NCI-H226 (cell line): ENCODE results near the gene RLBP1.

Source experiments
- DNase-seq: peaks from one replicate; pipeline ENCODE4 v3.0.0-alpha.2; 2015

RLBP1 gene

GRCh38 chr15:89177633-89178306 is 43.6 kb downstream of the RLBP1 start:
- DNase-seq: peak; percentile 37

DNA sequence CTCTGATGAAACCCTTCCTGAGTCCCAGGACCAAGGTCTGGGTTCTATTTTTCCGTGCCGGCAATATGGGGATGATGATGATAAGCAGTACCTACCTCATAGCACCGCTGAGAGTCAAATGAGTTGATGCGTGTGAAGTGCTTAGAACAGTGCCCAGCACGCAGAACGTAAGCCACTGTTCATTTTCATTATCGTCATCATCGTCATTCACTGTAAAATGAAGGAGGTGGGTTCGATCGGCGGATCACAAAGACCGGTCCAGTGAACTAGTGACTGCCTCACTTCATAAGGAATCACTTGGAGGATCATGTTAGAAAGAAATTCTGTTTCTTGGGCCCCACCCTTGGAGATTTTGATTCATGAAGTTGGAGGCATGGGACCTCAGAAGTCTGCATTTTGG is 44.3 kb downstream of the RLBP1 start:
- DNase-seq: no peak

- no peak for DNase-seq
These were observed 45.7 kb downstream of the RLBP1 start for GRCh38 chr15:89175617-89176191.

GRCh38 chr15:89174476-89174875 is 46.9 kb downstream of the RLBP1 start:
- DNase-seq: no peak

- no peak for DNase-seq
These were observed 48.5 kb downstream of the RLBP1 start for GRCh38 chr15:89172921-89173320.

DNA sequence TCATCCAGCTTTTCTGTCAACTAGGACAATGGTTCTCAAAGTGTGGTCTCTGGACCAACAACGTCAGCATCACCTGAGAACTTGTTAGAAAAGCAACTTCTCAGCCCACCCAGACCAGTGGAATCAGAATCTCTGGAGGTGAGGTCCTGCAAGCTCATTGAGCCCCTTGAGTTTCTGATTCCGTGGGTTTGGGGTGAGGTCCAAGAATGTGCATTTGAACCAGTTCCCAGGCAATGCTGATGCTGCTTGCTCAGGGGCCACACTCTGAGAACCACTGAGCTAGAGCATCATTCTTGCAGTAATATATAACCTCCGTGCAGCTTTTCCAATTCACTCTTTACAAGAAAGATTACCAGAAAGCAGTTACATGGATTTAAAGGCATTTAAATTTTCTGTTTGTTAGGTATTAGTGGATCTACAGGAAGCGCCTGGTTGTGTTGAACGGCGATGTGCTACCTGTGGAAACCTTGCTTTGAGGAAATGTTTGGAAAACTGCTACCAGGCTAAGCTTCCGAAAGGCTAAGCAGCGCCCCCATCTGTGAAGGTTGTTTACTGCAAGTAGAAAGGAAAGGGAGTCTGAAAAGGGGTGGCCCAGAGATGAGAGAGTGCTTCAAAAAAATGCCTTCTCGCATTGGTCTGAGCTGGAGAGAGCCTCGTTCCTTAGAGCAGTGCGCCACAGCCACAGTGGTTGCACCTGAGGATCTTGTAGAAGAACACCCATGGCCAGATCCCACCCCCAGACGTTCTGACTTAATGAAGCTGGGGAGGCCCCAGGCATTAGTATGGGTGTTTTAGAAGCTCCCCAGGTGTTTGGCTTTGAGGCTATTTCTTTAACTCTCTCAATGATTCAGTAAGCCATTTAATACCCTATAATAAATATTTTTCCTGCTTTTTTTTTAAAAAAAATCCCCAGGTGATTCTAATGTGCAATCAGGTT is 50.0 kb downstream of the RLBP1 start:
- DNase-seq: peak; percentile 37

DNA sequence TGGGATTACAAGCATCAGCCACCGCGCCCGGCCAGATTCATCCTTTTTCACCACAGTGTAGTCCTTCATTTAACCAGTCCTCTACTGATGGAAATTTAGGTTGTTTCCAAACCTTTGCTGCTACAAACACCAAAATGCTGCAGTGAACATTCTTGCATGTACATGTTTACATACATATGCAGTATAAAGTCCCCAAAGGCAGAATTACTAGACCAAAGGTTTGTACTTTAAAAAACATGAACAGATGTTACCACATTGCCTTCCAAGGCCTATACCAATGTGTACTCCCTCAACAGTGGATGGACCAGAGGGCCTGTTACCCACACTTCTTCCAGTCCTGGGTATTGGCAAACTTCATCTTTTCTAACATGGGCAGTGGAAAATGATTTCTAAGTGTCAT is 51.0 kb downstream of the RLBP1 start:
- DNase-seq: no peak

DNA sequence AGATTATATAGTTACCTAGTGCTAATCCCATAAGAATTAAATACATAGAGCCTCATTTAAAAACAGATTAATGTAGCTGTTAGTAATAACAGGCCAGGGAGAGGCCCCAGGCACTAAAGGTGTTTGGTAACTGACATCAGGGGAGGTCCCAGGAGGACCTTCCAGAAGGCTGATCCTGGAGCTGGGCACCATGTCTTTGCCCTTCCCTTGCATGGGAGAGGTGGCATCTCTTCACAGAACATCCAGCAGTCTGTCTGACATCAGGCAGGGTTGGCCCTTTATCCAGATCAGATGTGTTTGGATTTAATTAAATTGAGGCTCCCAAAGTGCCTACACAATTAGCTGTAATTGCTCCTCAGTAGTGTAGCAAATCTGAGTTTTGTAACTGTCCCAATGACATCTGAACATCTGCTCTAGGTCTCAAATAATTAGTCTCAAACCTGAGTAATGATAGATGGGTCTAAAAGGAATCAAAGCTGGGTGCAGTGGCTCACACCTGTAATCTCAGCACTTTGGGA is 53.0 kb downstream of the RLBP1 start:
- no peak for DNase-seq

- peak; percentile 80 for DNase-seq
These were observed 53.9 kb downstream of the RLBP1 start for GRCh38 chr15:89167267-89168176.

GRCh38 chr15:89165677-89166076 is 55.7 kb downstream of the RLBP1 start:
- no peak for DNase-seq

- no peak for DNase-seq
These were observed 56.6 kb downstream of the RLBP1 start for GRCh38 chr15:89164712-89165211.

DNA sequence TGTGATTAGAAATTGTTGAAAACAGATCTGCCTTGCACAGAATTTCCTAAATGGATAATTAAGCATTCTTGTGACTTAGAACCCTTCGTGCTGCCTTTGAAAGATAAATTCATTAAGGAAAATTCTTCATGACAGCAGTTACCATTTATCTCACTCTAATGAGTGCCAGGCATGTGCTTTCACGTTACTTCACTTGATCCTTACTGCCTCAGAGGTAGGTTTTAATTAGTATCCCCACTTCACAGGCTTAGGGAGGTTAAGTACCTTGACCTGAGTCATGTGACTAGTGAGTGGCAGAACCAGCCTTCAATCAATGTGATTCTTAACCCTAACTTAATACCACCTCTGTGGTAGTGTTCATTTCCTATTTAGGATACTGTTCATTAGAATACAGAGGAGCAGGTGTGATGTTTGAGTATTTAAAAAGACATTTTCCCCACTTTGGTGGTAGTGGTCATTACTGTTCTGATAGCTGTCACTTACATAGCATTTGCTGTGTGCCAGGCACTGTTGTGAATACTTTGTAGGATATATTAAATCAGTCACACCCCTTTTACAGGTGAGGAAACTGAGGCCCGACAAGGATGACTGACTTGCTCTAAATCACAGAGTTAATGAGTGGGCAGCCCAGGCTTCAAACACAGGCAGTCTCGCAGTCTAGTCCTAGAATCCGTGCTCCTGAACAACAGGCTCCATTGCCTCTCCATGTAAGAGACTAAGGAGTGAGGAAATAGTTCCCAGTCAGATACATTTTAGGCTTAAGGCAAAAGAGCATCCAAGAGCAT is 57.9 kb downstream of the RLBP1 start:
- DNase-seq: no peak

- no peak for DNase-seq
These were observed 59.7 kb downstream of the RLBP1 start for GRCh38 chr15:89161666-89162065.
